ENCODE measurements around the gene PAX7.

The PAX7 gene

GRCh38 chr1:18639368-18640055 lies 8.9 kb downstream of the PAX7 start:
- no peak overlapping the region for H3K27ac ChIP-seq
- no peak for TF ChIP-seq CTCF (conservative IDR thresholded peaks at IDR 0.05)

GRCh38 chr1:18640228-18641004 lies 9.8 kb downstream of the PAX7 start:
- no peak for TF ChIP-seq CTCF (conservative IDR thresholded peaks at IDR 0.05)
- no peak overlapping the region for H3K27ac ChIP-seq

GRCh38 chr1:18641005-18641941 lies 10.6 kb downstream of the PAX7 start:
- no peak overlapping the region for H3K27ac ChIP-seq
- no peak for TF ChIP-seq CTCF (conservative IDR thresholded peaks at IDR 0.05)

GRCh38 chr1:18642278-18643095 lies 11.8 kb downstream of the PAX7 start:
- no peak for TF ChIP-seq CTCF (conservative IDR thresholded peaks at IDR 0.05)
- no peak overlapping the region for H3K27ac ChIP-seq

GRCh38 chr1:18643154-18644012 lies 12.7 kb downstream of the PAX7 start:
- no peak for TF ChIP-seq CTCF (conservative IDR thresholded peaks at IDR 0.05)
- no peak overlapping the region for H3K27ac ChIP-seq

- no peak overlapping the region for H3K27ac ChIP-seq
- no peak for TF ChIP-seq CTCF (conservative IDR thresholded peaks at IDR 0.05)
Observed at GRCh38 chr1:18644013-18644399, 13.4 kb downstream of the PAX7 start.

Measured in VCaP (cell line).